Measurements from ENCODE around the gene HOXA9.

Gene HOXA9

GRCh38 chr7:27151931-27152815 lies 13.2 kb downstream of the HOXA9 start, which contains the start of gene HOXA3:
TSS of gene HOXA3 (minus strand) at chr7:27152583. CDS start at chr7:27110640, 41,943 bp downstream.
- no peak for DNase-seq (ENCODE audit: low read depth)

- no peak for DNase-seq (ENCODE audit: low read depth)
Observed at GRCh38 chr7:27151341-27151930, 13.9 kb downstream of the HOXA9 start.

GRCh38 chr7:27150568-27151340 lies 14.6 kb downstream of the HOXA9 start:
- peak; percentile 57 for DNase-seq (ENCODE audit: low read depth)

DNA sequence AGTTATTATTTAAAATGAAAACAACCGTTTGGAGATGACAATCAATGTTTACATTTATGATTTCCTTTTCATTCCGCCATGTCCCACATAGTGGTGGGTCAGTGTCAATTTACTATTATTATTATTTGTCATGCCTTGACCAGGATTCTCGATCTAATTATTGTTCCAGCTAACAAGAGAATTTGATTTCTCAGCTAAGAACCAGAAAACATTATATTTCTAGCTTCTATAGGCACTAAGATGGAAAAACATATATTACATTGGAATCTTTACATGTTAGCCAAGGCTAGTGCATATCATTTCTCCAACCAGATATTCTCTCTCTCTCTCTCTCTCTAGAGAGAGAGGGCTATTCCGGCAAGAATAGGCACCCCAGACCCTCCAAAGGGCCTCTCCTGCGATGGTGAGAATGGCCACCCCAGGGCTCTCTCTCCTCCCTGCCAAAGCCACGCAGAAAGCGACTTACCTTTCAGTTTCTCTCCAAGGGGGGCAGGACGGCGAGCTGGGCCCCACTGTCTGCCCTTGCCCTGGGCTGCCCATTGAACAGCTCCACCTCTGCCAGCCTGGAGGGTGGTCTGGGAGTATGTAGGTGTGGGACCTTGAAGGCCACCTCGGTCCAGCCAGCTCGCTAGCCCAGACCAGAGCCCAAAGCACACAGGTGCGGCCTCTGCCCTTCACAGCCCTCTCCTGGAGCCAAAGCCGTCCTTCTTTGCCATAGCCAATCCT lies 15.3 kb downstream of the HOXA9 start:
- DNase-seq (ENCODE audit: low read depth): no peak

DNA sequence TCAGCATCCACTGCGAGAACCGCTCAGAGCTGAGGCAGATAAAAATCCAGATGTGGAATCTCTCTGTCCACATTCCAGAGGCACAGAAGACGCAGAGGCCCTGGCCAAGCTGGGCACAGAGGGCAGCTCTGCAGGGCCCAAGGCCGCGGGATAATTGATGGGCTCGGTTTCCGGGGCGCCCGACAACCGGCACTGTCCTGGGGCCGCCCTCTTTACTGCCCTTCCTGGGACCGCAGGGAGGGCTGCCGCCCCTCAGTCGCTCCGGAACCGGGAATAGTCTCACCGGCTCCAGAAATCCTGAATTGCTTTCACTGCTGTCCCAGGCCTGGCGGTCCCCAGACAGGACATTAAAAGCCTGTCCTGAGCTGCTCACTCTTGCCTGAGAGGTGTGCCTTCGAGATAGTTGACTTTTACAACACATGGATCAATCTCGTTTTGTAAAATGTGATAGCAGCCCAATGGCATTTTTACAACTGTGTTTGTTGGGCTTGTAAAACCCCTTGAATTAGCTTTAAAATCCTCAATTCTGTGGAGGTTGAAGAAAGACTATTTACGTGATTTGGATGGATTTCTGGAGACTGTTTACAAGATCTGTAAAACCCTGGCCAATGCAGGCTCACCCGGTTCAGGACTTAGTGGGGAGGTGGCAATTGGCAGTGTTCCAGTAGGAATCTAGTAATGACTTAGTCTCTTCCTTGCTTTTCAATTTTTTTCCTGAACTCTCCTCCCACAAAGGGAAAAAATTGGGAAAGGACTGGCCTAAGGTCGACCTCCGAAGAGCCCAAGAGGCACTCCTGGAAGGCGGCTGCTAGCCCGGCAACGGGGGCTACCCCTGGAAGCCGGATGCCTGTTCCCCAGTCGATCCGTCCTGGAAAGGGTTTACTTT lies 16.3 kb downstream of the HOXA9 start:
- no peak for DNase-seq (ENCODE audit: low read depth)

DNA sequence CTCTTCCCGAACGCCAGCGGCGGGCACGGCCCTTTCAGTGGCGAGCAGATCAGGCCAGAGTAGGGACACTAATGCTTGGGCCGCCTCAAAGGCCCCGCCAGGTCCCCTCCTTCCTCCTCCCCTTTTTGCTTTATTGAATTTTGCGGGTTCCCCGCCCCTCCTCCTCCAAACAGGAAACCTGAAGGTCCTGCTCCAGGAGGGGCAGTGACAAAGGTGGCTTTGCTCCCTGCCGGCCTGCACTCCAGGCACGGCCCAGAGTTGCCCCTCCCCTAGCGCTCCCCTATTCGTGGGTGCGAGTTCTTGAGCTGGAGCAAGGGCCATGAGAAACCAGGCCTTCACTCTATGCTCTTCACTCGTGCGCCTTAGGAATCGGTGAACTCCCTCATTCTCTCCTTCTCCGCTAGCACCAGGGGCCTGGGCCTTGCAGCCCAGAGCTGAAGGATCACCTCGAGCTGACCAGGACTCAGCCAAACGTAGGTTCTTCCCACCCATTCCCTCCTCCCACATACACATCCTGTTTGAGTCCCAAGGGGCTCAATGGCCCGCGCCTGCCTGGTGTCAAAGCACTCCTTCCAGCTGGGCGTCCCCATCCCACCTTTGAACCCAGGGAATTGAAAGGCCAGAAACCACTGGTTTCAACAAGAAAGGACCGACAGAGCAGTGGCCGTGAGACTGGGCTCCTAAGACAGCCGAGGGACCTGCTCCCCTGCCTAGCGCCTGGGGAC lies 17.1 kb downstream of the HOXA9 start:
- DNase-seq (ENCODE audit: low read depth): no peak

DNA sequence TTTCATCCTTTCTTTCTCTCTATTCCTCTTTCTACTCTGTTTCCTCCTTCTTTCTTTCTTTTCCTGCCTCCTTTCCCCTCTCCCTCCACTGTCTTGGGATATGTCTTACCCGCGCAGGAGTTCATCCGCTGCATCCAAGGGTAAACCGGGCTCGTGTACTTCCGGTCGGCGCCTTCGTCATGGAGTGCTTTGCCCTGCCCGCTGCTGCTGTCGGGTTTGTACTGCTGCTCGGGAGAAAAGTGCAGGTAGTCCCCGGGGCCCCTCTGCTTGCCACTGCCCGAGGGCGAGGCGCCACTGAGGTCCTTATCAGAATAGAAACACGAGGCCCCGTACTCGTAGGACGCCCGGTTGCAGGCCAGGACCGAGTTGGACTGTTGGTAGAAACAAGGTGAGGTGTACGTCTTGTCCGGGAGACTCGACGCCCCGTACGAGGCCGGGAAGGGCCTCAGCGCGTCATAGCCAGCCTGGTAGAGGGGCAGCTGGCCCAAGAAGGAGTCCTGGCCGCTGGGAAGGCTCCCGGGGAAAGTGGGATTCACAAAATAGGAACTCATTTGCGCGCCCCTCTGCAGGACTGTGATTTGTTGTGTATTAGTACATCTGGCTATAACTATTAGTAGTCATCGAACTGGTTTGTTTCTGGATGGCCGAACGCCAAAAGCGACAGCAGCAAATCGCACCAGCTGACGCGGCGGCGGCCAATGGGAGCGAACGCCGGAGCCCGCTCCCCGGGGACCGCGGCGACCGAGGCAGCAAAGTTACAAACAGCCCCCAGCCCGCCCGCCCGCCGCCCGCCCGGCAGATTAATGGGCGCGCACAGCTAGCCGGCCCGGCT lies 17.9 kb downstream of the HOXA9 start, which contains the start of gene HOXA6:
HOXA6 (minus strand) TSS at position 576 of the 832 bp plus-strand sequence; CDS start at position 551, 25 bp downstream.
- DNase-seq (ENCODE audit: low read depth): no peak

DNA sequence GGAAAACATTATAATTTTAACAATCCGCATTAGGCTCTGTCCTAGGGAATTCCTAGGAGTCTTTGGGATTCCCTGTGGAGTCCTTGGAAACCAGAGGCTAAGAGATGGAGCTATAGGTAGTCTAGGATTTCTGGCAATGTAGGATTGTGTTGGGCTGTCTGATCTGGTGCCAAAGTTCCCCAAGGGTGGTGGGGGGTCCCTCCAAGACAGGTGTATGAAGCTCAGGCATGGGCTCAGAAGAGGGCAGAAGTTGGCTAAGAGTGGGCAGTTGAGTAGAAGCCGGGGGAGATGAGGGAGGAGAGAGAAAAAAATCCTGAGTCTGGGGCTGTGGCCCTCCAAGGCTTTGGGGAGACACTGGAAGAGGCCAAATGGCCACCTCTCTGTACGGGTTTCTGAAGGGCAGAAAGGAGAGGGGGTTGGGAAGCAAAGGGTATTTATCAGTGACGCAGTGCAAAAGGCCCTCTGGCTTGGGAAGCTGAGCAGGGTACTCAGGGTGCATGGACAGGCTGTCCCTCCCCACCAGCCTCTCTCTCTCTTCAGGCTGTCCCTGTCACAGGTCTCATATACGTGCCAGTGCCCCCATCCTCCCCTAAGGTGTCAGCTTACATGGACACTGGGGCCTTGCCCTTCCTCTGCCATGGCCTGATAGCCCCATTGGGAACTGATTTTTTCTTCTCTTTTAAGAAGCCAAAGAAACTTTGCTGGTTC lies 18.7 kb downstream of the HOXA9 start:
- no peak for DNase-seq (ENCODE audit: low read depth)

DNA sequence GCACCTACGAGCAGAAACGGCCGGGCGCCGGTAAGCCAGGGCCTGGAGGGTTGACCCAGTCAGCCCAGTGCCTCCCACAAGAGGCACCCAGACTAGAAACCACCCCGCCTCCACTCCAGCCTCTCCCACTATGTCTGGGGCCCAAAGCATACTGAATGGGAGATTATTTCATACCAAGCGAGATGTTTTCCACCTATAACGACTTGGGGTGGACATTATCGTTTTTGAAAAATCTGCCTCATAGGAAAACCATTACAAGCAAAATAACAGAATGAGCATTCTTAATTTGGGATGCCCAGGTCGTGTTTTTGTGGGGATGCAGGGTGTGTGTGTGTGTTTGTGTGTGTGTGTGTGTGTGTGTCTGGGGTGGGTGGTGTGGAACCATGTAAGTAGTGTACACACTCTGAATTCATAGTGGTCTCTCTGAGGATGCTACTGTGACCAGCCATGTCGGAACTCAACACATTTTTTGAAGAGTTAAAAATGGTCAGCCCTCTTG lies 19.4 kb downstream of the HOXA9 start:
- no peak for DNase-seq (ENCODE audit: low read depth)

DNA sequence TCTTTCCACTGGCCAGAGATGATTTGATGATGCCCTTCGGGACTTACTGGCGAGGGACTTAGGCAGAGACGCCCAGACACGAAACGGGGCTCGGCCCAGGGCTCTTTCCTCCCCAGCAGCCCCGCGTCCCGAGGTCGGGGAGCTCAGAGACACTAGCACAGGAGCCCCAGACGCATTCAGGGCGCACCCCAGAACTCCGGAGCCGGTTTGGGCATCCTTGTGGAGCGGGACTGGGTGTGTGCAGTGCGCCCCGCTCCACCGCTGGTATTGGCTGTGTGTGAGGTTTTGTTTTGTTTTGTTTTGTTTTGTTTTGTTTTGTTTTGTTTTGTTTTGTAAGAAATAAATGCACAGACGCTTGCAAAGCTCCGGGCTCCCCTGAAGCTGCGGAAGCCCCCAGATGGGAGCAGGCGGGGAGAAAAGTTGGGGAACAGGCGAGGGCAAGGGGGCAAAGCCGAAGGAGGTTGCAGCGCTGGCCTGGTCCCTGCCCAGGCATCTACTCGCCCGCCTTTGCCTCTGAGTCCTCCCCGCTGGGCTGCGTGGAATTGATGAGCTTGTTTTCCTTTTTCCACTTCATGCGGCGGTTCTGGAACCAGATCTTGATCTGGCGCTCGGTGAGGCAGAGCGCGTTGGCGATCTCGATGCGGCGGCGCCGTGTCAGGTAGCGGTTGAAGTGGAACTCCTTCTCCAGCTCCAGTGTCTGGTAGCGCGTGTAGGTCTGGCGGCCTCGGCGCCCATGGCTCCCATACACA lies 20.0 kb downstream of the HOXA9 start:
- no peak for DNase-seq (ENCODE audit: low read depth)

DNA sequence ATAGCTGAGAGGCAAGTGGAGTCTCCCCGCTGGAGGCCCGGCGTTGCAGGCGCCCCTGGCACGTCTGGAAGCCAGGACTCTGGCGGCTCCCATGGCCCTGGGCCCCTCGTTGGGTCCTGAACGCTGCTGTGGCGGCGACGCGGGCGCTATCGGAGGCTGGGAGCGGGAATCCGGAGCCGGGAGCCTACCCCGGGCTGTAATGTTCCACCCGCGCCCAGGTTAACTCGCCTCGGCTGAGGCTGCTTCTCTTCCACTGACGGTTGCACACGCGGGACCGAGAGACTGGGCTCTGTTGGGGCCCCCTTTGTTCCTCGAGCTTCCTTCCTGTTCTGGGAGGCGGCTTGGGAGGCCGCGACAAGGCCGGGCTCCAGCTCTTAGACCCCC lies 20.6 kb downstream of the HOXA9 start:
- no peak for DNase-seq (ENCODE audit: low read depth)

GRCh38 chr7:27143950-27144780 lies 21.2 kb downstream of the HOXA9 start:
- DNase-seq (ENCODE audit: low read depth): no peak

DNA sequence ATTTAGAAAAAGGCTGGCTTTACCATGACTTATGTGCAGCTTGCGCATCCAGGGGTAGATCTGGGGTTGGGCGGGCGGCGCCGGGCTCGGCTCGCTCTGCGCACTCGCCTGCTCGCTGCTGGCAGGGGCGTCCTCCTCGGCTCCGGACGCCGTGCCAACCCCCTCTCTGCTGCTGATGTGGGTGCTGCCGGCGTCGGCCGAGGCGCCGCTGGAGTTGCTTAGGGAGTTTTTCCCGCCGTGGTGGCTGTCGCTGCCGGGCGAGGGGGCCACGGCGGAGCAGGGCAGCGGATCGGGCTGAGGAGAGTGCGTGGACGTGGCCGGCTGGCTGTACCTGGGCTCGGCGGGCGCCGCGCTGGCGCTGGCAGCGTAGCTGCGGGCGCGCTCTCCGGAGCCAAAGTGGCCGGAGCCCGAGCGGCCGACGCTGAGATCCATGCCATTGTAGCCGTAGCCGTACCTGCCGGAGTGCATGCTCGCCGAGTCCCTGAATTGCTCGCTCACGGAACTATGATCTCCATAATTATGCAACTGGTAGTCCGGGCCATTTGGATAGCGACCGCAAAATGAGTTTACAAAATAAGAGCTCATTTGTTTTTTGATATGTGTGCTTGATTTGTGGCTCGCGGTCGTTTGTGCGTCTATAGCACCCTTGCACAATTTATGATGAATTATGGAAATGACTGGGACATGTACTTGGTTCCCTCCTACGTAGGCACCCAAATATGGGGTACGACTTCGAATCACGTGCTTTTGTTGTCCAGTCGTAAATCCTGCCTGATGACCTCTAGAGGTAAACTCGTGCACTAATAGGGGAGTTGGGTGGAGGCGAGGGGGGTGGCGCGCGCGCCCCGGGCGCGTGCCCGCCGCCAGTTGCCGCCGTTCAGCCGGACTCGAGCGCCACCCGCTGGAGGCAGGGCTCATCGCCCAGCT lies 22.1 kb downstream of the HOXA9 start, which contains the start of gene HOXA5:
HOXA5 (minus strand) TSS at position 659 of the 927 bp plus-strand sequence; CDS start at position 585, 74 bp downstream.
- DNase-seq (ENCODE audit: low read depth): no peak

- no peak for DNase-seq (ENCODE audit: low read depth)
Observed at GRCh38 chr7:27142580-27143022, 22.7 kb downstream of the HOXA9 start.

DNA sequence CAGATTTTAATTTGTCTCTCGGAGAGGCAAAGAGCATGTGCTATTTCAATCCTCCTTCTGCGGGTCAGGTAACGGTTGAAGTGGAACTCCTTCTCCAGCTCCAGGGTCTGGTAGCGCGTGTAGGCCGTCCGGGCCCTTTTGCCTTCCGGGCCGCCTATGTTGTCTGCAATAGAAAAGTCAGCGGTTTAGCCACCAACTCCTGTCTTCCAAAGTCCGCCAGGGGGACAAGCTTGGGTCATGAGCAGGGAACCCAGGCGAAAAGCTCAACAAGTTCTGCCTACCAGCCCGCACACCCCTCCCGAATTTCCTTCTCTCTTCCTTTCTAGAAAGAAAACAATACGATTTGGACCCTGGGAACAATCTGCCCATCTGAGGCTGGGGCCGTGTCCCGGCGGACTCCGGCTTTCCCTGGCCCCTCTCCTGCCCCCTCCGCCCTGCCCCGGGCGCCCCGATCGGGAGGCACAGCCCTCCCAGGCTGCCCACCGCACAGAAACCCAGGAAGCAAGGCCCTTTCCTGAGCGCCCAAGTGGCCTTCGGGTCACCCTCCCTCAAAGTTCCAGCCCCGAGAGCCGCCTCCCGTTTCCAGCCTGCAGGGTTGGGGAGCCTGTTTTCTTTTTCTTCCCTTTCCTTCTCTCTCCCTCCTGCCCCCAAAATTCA lies 23.3 kb downstream of the HOXA9 start:
- no peak for DNase-seq (ENCODE audit: low read depth)

All from activated T-cell treated with anti-CD3 and anti-CD28 coated beads for 24 hours (primary cell).